ENCODE measurements around the gene C1R. TPM values are rescaled to one million over a fixed set of nuclear protein-coding genes. Genes with fewer than 3 reads are reported as not detected.

Gene C1R
- total RNA-seq, 4 donors from 2014 or later, result 65.0 to 259 (median 84.7) TPM

GRCh38 chr12:7114851-7115250 lies 22.6 kb upstream of the C1R start:
- DNase-seq (ENCODE audit: low spot score in 2 of 2), result no peak
- H3K4me3 ChIP-seq (ENCODE audit: low read depth, poor library complexity, severe bottlenecking), result no peak overlapping the region
- TF ChIP-seq CTCF (IDR thresholded peaks at IDR 0.05) (no peak), POLR2A (IDR thresholded peaks at IDR 0.05) (no peak)
- WGBS, 2 donors, result 88 to 92% methylated on average over 6 of the region's 6 CpGs
- intact Hi-C loops (cut with DNase I; ENCODE audit: low total_unique reads), result loop anchor here (10.0 kb wide), 2 partner anchors 60 to 190 kb away; partner anchors contain the start of gene ATN1

- no peak for DNase-seq (ENCODE audit: low spot score in 2 of 2)
- no peak overlapping the region for H3K4me3 ChIP-seq (ENCODE audit: low read depth, poor library complexity, severe bottlenecking)
- intact Hi-C loops (cut with DNase I; ENCODE audit: low total_unique reads), result loop anchor here (10.0 kb wide), 2 partner anchors 59 to 189 kb away; partner anchors contain the start of gene ATN1
- 79 to 85% methylated on average over 11 of the region's 11 CpGs for WGBS, 2 donors
- TF ChIP-seq CTCF (IDR thresholded peaks at IDR 0.05) (no peak), POLR2A (IDR thresholded peaks at IDR 0.05) (no peak)
Observed at GRCh38 chr12:7114008-7114407, 21.8 kb upstream of the C1R start.

- 39 to 42% methylated on average over 5 of the region's 5 CpGs for WGBS, 2 donors
- intact Hi-C loops (cut with DNase I; ENCODE audit: low total_unique reads), result loop anchor here (10.0 kb wide), 2 partner anchors 59 to 189 kb away; partner anchors contain the start of gene ATN1
- TF ChIP-seq POLR2A (IDR thresholded peaks at IDR 0.05) (no peak), CTCF (IDR thresholded peaks at IDR 0.05) (peak in 1 of 3 donors; percentile 41)
- no peak overlapping the region for H3K4me3 ChIP-seq (ENCODE audit: low read depth, poor library complexity, severe bottlenecking)
- no peak for DNase-seq (ENCODE audit: low spot score in 2 of 2)
Observed at GRCh38 chr12:7113389-7113871, 21.2 kb upstream of the C1R start.

GRCh38 chr12:7112041-7112440 lies 19.8 kb upstream of the C1R start:
- intact Hi-C loops (cut with DNase I; ENCODE audit: low total_unique reads), result loop anchor here (10.0 kb wide), 2 partner anchors 57 to 187 kb away; partner anchors contain the start of gene ATN1
- no peak for DNase-seq (ENCODE audit: low spot score in 2 of 2)
- TF ChIP-seq POLR2A (IDR thresholded peaks at IDR 0.05), result no peak
- no peak for TF ChIP-seq CTCF (IDR thresholded peaks at IDR 0.05)
- 64 to 74% methylated on average over 4 of the region's 4 CpGs for WGBS, 2 donors
- H3K4me3 ChIP-seq (ENCODE audit: low read depth, poor library complexity, severe bottlenecking), result no peak overlapping the region

- no peak for DNase-seq (ENCODE audit: low spot score in 2 of 2)
- no peak overlapping the region for H3K4me3 ChIP-seq (ENCODE audit: low read depth, poor library complexity, severe bottlenecking)
- TF ChIP-seq POLR2A (IDR thresholded peaks at IDR 0.05), result no peak
- TF ChIP-seq CTCF (IDR thresholded peaks at IDR 0.05), result no peak
- intact Hi-C loops (cut with DNase I; ENCODE audit: low total_unique reads), result loop anchor here (10.0 kb wide), 2 partner anchors 56 to 186 kb away; partner anchors contain the start of gene ATN1
- 90 to 94% methylated on average over 5 of the region's 5 CpGs for WGBS, 2 donors
Observed at GRCh38 chr12:7110661-7111060, 18.4 kb upstream of the C1R start.

GRCh38 chr12:7109572-7109920 lies 17.3 kb upstream of the C1R start:
- TF ChIP-seq CTCF (IDR thresholded peaks at IDR 0.05) (no peak), POLR2A (IDR thresholded peaks at IDR 0.05) (no peak)
- DNase-seq (ENCODE audit: low spot score in 2 of 2), result no peak
- H3K4me3 ChIP-seq (ENCODE audit: low read depth, poor library complexity, severe bottlenecking), result no peak overlapping the region
- intact Hi-C loops (cut with DNase I; ENCODE audit: low total_unique reads), result no loop called here
- 60 to 70% methylated on average over 5 of the region's 5 CpGs for WGBS, 2 donors

All from lower leg skin (tissue), 4 donors.